Neural cell (in vitro differentiated cells): Measurements from ENCODE around the gene ADGRL3. TPM values are rescaled to one million over a fixed set of nuclear protein-coding genes. Genes with fewer than 3 reads are reported as not detected.
A peak's percentile ranks its signal among the peaks of the same experiment; 100 is the strongest.

Source experiments
- H2AFZ ChIP-seq: fragments of 200-600, 300-800 bp; sonication (generic), shearing (Covaris generic); 2 replicates; pipeline ENCODE4 v1.6.0; 2014; ENCODE audit warnings: low read depth, mild to moderate bottlenecking, antibody characterized with exemption, low read length, moderate library complexity
- H3F3A ChIP-seq: fragments of 200-600 bp; shearing (Covaris generic); 2 replicates; pipeline ENCODE4 v1.6.1; 2016; ENCODE audit warnings: mild to moderate bottlenecking, moderate library complexity, mixed read lengths, antibody characterized with exemption, low read length; ENCODE audit not compliant: insufficient read depth, poor library complexity, severe bottlenecking
- H3K27ac ChIP-seq: fragments of 200-600, 300-800 bp; sonication (generic), shearing (Covaris generic); 2 replicates; pipeline ENCODE4 v1.5.1; 2014; ENCODE audit warnings: mild to moderate bottlenecking, low read length, moderate library complexity
- H3K27me3 ChIP-seq: fragments of 300-800, 200-600 bp; sonication (generic), shearing (Covaris generic); 2 replicates; pipeline ENCODE4 v1.6.0; 2014; ENCODE audit warnings: mild to moderate bottlenecking, low read depth, low read length, moderate library complexity; ENCODE audit not compliant: insufficient read depth
- H3K36me3 ChIP-seq: fragments of 300-800, 200-600 bp; sonication (generic), shearing (Covaris generic); 2 replicates; pipeline ENCODE4 v1.5.1; 2014; ENCODE audit warnings: mild to moderate bottlenecking, antibody characterized with exemption, low read length, moderate library complexity; ENCODE audit not compliant: insufficient read depth
- H3K4me2 ChIP-seq: fragments of 300-800, 200-600 bp; sonication (generic), shearing (Covaris generic); 2 replicates; pipeline ENCODE4 v1.6.0; 2014; ENCODE audit warnings: mild to moderate bottlenecking, low read length
- H3K4me3 ChIP-seq: fragments of 300-800, 200-600 bp; sonication (generic), shearing (Covaris generic); 2 replicates; pipeline ENCODE4 v1.5.1; 2014; ENCODE audit warnings: mild to moderate bottlenecking, low read length, moderate library complexity
- H3K79me2 ChIP-seq: fragments of 200-600 bp; shearing (Covaris generic); replicated peaks from 2 replicates; pipeline ENCODE4 v1.6.0; 2014; ENCODE audit warnings: mild to moderate bottlenecking, low read length, moderate library complexity; ENCODE audit not compliant: insufficient read depth
- H3K9ac ChIP-seq: fragments of 300-800, 200-600 bp; sonication (generic), shearing (Covaris generic); 2 replicates; pipeline ENCODE4 v1.6.1; 2016; ENCODE audit warnings: mild to moderate bottlenecking, low read length, mixed read lengths
- H3K9me2 ChIP-seq: fragments of 200-600 bp; shearing (Covaris generic); 2 replicates; pipeline ENCODE4 v1.6.1; 2016; ENCODE audit warnings: mild to moderate bottlenecking, low read length, mixed read lengths; ENCODE audit not compliant: insufficient read depth
- H3K9me3 ChIP-seq: fragments of 200-600, 300-800 bp; sonication (generic), shearing (Covaris generic); 2 replicates; pipeline ENCODE4 v1.6.1; 2016; ENCODE audit warnings: mild to moderate bottlenecking, mixed run types, low read length, moderate library complexity, mixed read lengths
- H4K20me1 ChIP-seq: fragments of 200-600 bp; shearing (Covaris generic); 2 replicates; pipeline ENCODE4 v1.6.1; 2016; ENCODE audit warnings: mild to moderate bottlenecking, mixed run types; ENCODE audit not compliant: insufficient read depth
- CTCF ChIP-seq: fragments of 450-650 bp; IDR thresholded peaks from 2 replicates; pipeline ENCODE4 v1.5.1; 2014; ENCODE audit warnings: antibody characterized with exemption, mild to moderate bottlenecking, moderate library complexity; ENCODE audit not compliant: poor library complexity, severe bottlenecking
- EP300 ChIP-seq: fragments of 450-650 bp; conservative IDR thresholded peaks from 2 replicates; pipeline ENCODE4 v1.6.1; 2014; ENCODE audit warnings: antibody characterized with exemption, mild to moderate bottlenecking, moderate library complexity; ENCODE audit not compliant: poor library complexity, severe bottlenecking
- EZH2 ChIP-seq: fragments of 200-600, 300-800 bp; shearing (Covaris generic), sonication (generic); IDR thresholded peaks from 2 replicates; pipeline ENCODE4 v1.6.1; 2014; ENCODE audit warnings: antibody characterized with exemption, low read length, borderline replicate concordance, mild to moderate bottlenecking; ENCODE audit not compliant: insufficient read depth, poor library complexity, severe bottlenecking
- MXI1 ChIP-seq: fragments of 450-650 bp; conservative IDR thresholded peaks from 2 replicates; pipeline ENCODE4 v1.6.1; 2014; ENCODE audit warnings: antibody characterized with exemption, mild to moderate bottlenecking; ENCODE audit not compliant: poor library complexity, severe bottlenecking
- POLR2AphosphoS5 ChIP-seq: IDR thresholded peaks from 2 replicates; pipeline ENCODE4 v1.6.1; 2012
- RAD21 ChIP-seq: fragments of 450-650 bp; conservative IDR thresholded peaks from 2 replicates; pipeline ENCODE4 v1.6.1; 2014; ENCODE audit warnings: antibody characterized with exemption, mild to moderate bottlenecking, moderate library complexity
- REST ChIP-seq: IDR thresholded peaks from 2 replicates; pipeline ENCODE4 v1.6.1; 2012; ENCODE audit warnings: borderline replicate concordance
- SMC3 ChIP-seq: fragments of 450-650 bp; conservative IDR thresholded peaks from 2 replicates; pipeline ENCODE4 v1.6.1; 2014; ENCODE audit warnings: antibody characterized with exemption, mild to moderate bottlenecking, moderate library complexity; ENCODE audit not compliant: poor library complexity
- TAF1 ChIP-seq: IDR thresholded peaks from 2 replicates; pipeline ENCODE4 v1.6.1; 2012; ENCODE audit warnings: low read depth
- polyA plus RNA-seq: library from polyadenylated mRNA; depleted of rRNA; stranded (reverse); fragments of >200 nt; gene quantifications from 2 replicates; pipeline ENCODE4 v1.2.3, GENCODE V29; 2014

Gene ADGRL3
- polyA plus RNA-seq, 1 donor from 2014 or later = 99.4 TPM

GRCh38 chr4:61335241-61335763 lies 135.2 kb downstream of the ADGRL3 start:
- Histone ChIP-seq H3K27ac (peak overlapping the region; percentile 57), H3K9me3 (no peaks in the 10 kb centered on the region), H3F3A (peaks cover 3% of the 10 kb centered on the region), H3K9ac (no peak overlapping the region), H3K79me2 (peaks cover 52% of the 10 kb centered on the region), H4K20me1 (no peaks in the 10 kb centered on the region), H3K36me3 (no peaks in the 10 kb centered on the region), H3K4me2 (no peak overlapping the region), H2AFZ (no peak overlapping the region), H3K9me2 (no peaks in the 10 kb centered on the region), H3K4me3 (peak overlapping the region; percentile 1), H3K27me3 (no peaks in the 10 kb centered on the region)
- TF ChIP-seq EP300 (peak; percentile 95), EZH2 (no peak), RAD21 (no peak)

- H3K4me2 ChIP-seq = no peak overlapping the region
- no peak overlapping the region for H2AFZ ChIP-seq
- H4K20me1 ChIP-seq = no peaks in the 10 kb centered on the region
- no peaks in the 10 kb centered on the region for H3K9me3 ChIP-seq
- peak overlapping the region; percentile 57 for H3K27ac ChIP-seq
- no peak overlapping the region for H3K4me3 ChIP-seq
- H3K27me3 ChIP-seq = no peaks in the 10 kb centered on the region
- H3K36me3 ChIP-seq = no peaks in the 10 kb centered on the region
- TF ChIP-seq RAD21 = no peak
- TF ChIP-seq CTCF = no peak
- no peaks in the 10 kb centered on the region for H3K9me2 ChIP-seq
- H3K9ac ChIP-seq = no peak overlapping the region
- peaks cover 49% of the 10 kb centered on the region for H3K79me2 ChIP-seq
- H3F3A ChIP-seq = peaks cover 3% of the 10 kb centered on the region
Measured at GRCh38 chr4:61336488-61336887, 136.4 kb downstream of the ADGRL3 start.

GRCh38 chr4:61336916-61337315 lies 136.8 kb downstream of the ADGRL3 start:
- Histone ChIP-seq H3K9me2 (no peaks in the 10 kb centered on the region), H3K36me3 (no peaks in the 10 kb centered on the region), H3F3A (peaks cover 3% of the 10 kb centered on the region), H3K9me3 (no peaks in the 10 kb centered on the region), H3K79me2 (peaks cover 45% of the 10 kb centered on the region), H2AFZ (no peak overlapping the region), H3K4me2 (no peak overlapping the region), H3K9ac (no peak overlapping the region), H3K27me3 (no peaks in the 10 kb centered on the region), H3K27ac (peak overlapping the region; percentile 57), H4K20me1 (no peaks in the 10 kb centered on the region), H3K4me3 (no peak overlapping the region)
- TF ChIP-seq POLR2AphosphoS5 (no peak), TAF1 (no peak), MXI1 (no peak), EP300 (no peak), SMC3 (no peak)

GRCh38 chr4:61342061-61342460 lies 141.9 kb downstream of the ADGRL3 start:
- Histone ChIP-seq H3K4me2 (no peak overlapping the region), H3K4me3 (no peak overlapping the region), H3K79me2 (peaks cover 50% of the 10 kb centered on the region), H3K9ac (no peak overlapping the region), H4K20me1 (no peaks in the 10 kb centered on the region), H3K27me3 (no peaks in the 10 kb centered on the region), H3K36me3 (no peaks in the 10 kb centered on the region), H3K27ac (no peak overlapping the region), H3K9me2 (no peaks in the 10 kb centered on the region), H2AFZ (no peak overlapping the region), H3K9me3 (no peaks in the 10 kb centered on the region), H3F3A (peaks cover 7% of the 10 kb centered on the region)
- no peak for TF ChIP-seq EP300
- no peak for TF ChIP-seq REST
- no peak for TF ChIP-seq MXI1
- no peak for TF ChIP-seq EZH2
- no peak for TF ChIP-seq SMC3
- TF ChIP-seq RAD21 = no peak
- no peak for TF ChIP-seq TAF1
- no peak for TF ChIP-seq POLR2AphosphoS5
- no peak for TF ChIP-seq CTCF
